Glomerular visceral epithelial cell (primary cell): Measurements from ENCODE around the gene CCNK.

Experiments
- DNase-seq: peaks from one replicate; pipeline ENCODE4 v3.0.0-alpha.2; 2016; ENCODE audit errors: extremely low spot score

CCNK gene

GRCh38 chr14:99480917-99481744 lies at the start of gene CCNK:
CCNK (plus strand) TSS chr14:99481409; CDS start chr14:99492678, 11,269 bp downstream.
- DNase-seq = peak; percentile 100

DNA sequence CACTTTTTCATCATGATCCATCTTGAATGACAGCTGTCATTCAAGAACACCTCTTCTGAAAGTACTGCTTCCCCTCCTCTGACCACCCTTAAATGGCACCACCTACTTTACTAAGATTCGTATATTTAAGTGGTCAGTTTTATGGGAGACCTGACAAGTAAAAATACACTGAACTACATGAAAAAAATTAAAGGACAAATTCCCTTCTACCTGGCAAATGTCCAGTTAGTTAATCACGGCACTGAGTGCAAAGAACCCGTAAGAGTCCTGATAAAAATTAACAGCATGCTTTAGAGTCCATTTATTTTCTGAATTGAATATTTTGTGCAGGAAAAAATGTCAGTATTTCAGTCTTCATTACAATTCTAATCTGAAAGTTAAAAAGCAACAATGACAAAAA lies 49.2 kb upstream of the CCNK start:
- DNase-seq = no peak

DNA sequence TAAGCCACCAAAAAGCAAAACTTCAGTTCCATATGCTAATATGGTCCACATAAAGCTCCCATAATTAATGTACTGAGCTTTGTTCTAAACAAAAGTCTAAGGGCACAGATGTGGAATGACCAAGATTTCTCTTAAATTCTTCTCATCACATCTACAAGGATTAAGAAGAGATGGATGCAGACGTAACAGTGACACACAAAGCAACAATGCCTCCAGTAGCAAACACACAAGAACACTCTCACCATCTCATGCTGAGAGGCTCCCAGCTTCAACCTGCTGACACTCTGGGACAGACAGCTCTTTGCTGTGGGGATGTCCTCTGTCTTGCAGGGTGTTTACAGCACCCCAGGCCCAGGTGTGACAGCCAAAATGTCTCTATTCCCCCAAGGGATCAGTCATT lies 48.7 kb upstream of the CCNK start:
- no peak for DNase-seq

DNA sequence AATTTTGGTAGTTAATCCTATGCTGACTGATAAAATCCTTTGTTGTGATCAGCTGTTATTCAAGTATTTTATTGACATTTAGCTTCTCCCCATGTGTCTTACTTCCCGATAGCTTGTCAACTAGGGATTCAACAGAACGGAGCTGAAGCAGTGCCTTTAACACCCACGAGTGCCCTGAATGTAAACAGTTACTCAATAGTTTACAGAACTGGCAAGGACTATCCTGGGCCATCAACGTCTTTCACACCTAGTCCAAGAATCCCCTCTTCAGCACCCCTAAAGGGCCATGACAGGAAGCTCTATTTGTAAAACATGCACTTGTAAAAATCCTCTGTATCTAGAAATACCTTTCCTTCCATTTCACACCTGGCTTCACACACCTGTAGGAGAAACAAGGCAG lies 45.9 kb upstream of the CCNK start:
- no peak for DNase-seq

DNA sequence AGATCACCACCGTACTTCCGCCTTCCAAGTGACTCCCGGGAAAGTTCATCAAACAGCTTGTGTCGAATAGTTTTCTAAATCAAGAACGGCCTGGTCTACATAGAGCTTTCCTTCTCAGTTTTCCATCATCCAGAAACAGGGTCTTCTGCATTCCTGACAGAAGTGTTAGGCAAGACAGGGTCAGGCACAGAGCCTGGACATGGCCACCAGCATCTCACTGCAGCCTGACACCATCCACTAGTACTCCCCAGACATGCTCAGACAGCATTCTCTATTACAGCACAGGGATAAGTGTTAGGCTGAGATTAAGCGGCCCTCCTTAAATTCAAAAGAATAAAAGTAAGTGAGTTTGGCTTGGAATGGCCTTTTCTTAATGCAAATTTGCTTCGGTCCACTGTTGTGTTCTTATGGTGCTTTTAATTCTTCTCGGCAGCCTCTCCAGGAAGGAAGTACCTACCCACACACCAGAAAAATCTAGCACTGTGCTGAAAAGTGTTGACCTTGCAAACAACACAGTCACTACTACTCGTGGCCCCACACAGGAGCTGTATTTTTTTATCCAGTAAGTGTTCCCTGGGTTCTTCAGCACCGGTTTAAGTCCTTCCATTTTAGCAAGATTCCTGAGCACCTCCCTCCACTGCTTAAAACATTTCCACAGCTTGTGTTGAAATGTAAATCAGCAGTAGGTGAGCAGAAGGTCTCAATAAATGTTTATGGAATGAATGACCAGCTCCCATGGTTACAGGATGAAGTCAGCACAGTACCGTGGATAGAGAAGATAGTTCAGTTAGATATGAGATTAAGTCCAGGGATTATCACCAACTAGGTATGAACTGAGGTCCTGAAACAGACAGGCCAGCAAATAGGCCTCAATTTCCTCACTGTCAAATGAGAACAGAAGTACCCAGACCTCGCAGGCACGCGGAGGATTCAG lies 44.7 kb upstream of the CCNK start:
- DNase-seq = no peak

DNA sequence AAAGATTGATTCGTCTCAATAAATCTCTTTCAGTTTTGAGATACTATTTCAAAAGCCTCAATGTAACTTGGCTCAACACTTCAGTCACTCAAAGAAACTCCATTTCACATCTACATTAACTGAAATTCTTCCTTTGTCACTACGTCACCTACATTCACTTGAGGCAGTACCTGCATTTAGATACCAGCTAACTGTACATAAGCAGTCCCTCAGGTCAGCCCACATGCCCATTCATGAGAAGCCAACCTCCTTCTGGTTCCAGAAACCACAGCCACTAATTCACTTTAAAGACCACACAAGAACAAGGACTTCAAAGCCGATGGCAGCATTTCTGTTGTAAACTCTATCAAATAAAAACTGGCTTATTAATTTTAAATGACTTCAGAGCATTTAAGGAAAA lies 43.5 kb upstream of the CCNK start:
- no peak for DNase-seq

GRCh38 chr14:99440278-99440677 lies 40.9 kb upstream of the CCNK start:
- DNase-seq = no peak

DNA sequence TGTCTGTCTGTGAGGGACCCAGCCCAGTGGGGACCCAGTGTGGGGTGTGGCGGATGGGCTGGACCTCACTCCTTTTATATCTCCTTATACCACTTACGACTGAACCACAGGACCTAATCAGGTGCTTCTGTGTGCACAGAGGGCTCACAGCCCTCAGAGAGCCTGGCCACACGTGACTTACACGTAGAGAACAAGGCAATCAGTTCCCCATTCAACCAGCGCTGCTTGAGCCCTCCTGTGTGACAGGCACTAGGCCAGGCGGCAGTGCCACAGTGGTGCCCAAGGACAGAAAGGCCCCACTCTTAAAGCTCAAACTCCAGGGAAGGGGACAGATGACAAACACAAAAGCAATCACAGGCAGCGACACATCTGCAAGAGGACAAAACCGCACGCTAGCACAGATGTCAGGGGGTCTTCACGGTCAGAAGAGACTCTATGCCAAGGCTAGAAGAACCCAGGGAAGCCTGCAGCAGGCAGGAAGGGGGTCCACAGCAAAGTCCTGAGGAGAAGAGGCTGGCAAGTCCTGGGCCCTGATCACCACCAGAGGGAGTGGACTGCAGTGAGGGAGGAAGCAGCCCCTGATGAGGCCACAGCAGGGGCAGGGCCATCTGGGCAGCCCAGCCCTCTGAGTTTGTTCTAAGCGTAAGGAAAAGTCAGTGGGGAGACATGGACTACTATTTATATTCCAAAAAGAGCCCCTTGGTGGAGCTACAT lies 39.9 kb upstream of the CCNK start:
- no peak for DNase-seq

- DNase-seq = no peak
These were observed 39.3 kb upstream of the CCNK start for GRCh38 chr14:99441918-99442317.

DNA sequence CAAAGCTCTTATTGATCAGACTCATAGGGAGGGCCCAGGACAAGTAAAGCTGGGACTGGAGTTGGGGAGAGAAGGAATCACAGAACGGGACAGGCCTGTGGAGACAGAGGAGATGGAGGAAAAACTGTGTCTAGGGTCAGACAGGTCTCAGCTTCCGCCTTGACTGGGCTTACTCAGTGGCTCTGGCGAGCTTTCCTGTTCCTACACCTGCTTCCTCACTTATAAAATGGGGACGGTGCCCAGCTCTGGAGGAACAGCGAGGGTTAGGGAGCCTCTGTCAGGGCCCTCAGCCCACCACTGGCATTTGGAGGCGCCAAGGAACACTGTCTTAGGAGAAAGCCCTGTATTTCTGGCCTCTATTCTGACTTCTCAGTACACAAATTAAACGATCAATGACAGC lies 35.3 kb upstream of the CCNK start:
- no peak for DNase-seq

DNA sequence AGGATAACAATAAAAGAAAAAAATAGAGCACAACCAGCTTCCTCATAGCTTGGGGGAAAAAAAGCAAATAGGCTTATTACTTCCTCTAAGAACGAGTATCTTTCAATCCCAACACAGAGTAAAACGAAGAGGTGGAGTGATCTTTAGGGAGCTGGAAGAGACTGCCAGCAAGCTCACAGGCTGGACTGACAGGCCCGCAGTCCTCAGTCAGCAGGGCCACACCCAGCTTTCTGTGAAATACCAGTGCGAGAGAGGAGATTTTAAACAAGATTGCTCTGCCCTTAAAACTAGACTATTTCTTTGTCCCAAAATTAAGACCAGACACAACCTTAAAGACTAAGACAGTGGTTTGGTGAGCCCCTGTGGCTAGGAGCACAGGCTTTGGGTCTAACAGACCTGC lies 33.5 kb upstream of the CCNK start:
- no peak for DNase-seq

DNA sequence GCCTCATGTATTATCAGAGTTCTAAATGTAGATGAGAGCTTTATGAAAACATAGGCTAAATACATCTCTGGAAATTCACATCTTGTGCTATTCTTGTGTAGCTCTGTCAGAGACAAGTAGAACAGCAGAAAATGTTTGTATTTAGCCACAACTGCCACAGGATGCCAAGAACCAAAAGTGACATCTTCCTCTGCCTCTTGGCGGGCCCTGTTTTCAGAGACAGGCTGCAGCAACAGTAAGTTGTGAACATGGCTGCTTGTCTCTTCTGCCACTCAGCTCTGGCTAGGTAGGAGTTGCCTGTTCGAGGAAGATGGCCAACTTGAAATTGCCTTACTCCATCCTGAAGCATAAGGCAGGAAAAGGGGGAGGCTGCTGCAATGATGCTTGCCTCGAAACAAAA lies 30.9 kb upstream of the CCNK start:
- no peak for DNase-seq

DNA sequence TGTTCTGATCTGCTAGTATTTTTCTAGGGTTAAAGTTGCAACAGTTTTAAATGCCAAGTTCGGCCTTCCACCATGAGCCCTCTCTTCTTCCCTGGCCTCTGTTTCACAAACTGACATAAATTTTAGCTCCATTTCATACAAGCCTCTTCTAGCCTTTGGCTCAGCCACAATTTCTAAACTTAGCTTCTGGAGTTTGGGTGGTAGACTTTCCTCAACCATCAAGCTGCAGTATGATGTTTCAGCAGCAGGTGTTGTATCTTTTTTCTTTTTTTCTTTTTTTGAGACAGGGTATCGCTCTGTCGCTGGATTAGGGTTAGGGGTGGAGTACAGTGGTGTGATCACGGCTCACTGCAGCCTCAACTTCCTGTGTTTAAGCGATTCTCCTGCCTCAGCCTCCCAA lies 30.0 kb upstream of the CCNK start:
- DNase-seq = no peak

DNA sequence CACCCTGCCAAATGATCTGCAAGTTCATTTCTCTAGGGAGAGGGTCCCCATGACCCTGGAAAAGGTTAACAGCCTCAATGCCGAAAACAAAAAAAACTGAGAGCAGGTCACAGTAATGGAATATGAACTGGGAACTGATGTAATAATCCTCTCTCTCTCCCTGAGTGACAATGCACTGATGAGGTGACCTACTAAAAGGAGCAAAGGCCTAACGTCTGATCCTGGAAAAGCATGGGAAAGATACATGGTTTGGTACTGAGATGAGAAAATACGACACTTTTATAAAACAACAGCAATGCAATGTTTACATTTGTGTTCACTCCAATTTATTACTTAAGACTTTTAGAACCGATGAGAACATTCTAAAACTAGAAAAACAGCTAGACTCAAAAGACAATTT lies 28.2 kb upstream of the CCNK start:
- DNase-seq = no peak

DNA sequence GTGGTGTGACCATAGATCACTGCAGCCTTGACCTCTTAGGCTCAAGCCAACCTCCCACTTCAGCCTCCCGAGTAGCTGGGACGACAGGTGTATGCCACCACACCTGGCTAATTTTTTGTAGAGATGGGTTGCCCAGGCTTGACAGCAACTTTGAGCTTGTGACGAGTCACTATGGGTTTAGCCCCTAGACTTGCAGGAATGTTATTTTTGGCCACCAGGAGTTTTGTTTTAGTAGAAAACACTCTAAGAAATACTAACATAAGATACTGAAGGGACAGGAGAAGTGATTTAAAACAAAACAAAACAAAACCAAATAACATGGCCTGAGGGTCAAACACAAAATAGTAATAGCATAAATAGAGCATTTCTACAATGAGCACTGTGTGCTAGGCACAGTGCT lies 27.0 kb upstream of the CCNK start:
- no peak for DNase-seq

- no peak for DNase-seq
These were observed 21.6 kb upstream of the CCNK start for GRCh38 chr14:99459481-99460100.

DNA sequence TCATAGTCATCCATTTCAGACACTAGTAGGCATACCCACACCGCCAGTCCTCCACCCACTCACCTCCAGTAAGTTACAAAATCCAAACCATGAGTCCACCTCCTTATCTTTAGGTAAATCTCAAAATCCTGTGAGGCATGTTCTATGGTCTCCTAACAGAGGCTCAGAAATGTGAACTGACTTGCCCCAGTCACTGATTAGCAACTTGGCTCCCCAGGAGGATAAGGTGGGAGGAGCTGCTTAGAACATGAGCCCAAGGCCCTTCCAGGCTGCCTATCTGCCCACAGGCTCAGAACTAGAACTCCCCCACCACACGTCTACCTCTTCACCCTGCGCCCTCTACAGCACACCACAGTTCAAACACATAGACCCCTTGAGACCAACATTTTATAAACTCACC lies 20.4 kb upstream of the CCNK start:
- DNase-seq = no peak

- no peak for DNase-seq
These were observed 19.7 kb upstream of the CCNK start for GRCh38 chr14:99461411-99462085.

GRCh38 chr14:99462210-99462609 lies 19.0 kb upstream of the CCNK start:
- no peak for DNase-seq

DNA sequence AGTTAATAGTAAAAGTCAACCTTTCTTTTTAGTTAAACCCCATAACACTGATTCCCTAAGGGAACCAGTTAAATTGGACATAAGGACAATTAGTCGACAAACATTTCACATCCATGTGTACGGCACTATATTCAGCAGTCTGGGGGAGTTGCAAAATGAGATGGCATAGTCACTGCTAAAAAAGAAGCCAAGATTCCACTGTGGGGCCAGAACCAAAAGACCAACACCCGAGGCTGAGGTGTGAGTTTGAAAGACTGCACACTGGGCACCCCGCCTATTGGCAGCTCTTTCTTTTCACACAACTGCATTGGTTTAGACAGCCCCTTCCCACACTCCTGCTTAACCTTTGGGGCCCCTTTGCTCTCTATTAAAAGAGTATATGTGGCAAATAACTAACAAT lies 17.2 kb upstream of the CCNK start:
- no peak for DNase-seq

DNA sequence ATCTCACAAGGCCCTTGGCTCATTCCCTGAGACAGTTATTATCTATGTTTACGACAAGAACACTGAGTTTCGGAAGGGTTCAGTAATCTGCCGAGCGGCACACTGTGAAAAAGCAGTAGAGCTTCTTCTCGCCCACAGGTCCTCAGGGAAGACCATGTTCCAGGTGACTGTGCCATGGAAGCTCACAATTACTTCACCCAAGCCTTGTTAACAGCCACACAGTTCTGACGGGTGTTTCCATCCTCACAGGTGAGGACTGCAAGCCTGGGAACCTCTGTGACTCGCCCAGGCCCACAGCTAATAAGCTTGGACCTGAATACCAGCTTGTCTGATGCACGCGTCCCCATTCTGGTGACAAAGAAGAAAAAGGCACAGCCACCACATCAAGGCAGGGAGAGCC lies 15.9 kb upstream of the CCNK start:
- DNase-seq = no peak
